Measurements from ENCODE around the gene GPR89B. TPM values are rescaled to one million over a fixed set of nuclear protein-coding genes. Genes with fewer than 3 reads are reported as not detected.
A peak's percentile ranks its signal among the peaks of the same experiment; 100 is the strongest.
"Not testable (repeated sequence)": the region's sequence is repeated elsewhere in the genome, so short reads cannot be mapped to it uniquely, and the experiment has no call there.

GPR89B gene
- total and polyA plus RNA-seq, 2 donors (not counting 3 experiments of a cell fraction or from before 2014, with no cell fraction given) = 9.8 to 20.0 TPM

DNA sequence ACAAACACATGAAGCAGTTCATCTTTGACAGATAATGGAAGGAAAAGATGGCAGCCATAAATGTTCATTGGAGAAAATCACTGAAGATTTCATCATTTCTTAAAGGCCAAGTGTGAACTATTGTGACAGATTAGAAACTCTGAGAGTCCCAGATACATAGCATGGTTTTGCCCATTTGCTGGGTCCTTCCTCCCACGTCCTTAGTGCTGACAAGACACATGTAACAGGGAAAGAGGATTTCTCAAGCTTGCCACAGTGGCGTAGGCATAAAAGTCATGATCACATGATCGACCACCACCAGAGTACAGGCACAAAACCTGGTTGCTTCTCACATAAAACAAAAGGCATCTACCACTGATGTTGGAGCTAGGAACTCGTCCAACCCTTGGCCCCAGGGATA, 98.8 kb downstream of the GPR89B start:
- H3K4me3 ChIP-seq (replicated peaks in 1 of 3; ENCODE audit: insufficient read depth in 1 of 3, low read depth in 1 of 3, low read length in 3 of 3); intact Hi-C loops (cut with micrococcal nuclease); DNase-seq (ENCODE audit: low read depth, low spot score); H3K9me1 ChIP-seq (replicated peaks; ENCODE audit: control insufficient read depth, extremely low read depth, insufficient read depth, low read length); FAIRE-seq; BruUV-seq (replicated peaks); H3K9ac ChIP-seq (replicated peaks; ENCODE audit: extremely low read depth, insufficient read depth, low read length); H2AFZ ChIP-seq (ENCODE audit: low read depth, low read length); POLR2A ChIA-PET; H3K9me3 ChIP-seq (replicated peaks; ENCODE audit: control insufficient read depth, insufficient read depth, low read length); H3K27ac ChIP-seq (ENCODE audit: insufficient read depth, low read depth, low read length); H3K79me2 ChIP-seq (ENCODE audit: control insufficient read depth, insufficient read depth, low read length); H4K20me1 ChIP-seq (replicated peaks; ENCODE audit: control insufficient read depth, extremely low read depth, insufficient read depth, low read length); H3K4me1 ChIP-seq (ENCODE audit: control insufficient read depth, extremely low read depth, insufficient read depth, low read length); H3K36me3 ChIP-seq (ENCODE audit: control insufficient read depth in 2 of 2, extremely low read depth in 1 of 2, insufficient read depth in 2 of 2, low read length in 2 of 2); H3K4me2 ChIP-seq (ENCODE audit: insufficient read depth, low read length); H3K27me3 ChIP-seq (ENCODE audit: control insufficient read depth in 2 of 2, insufficient read depth in 2 of 2, low read length in 2 of 2); CTCF ChIA-PET; dilution Hi-C loops (cut with MboI; ENCODE audit: extremely low pct_ligation_motif_present, low sequenced_read_pairs): not testable (repeated sequence)

DNA sequence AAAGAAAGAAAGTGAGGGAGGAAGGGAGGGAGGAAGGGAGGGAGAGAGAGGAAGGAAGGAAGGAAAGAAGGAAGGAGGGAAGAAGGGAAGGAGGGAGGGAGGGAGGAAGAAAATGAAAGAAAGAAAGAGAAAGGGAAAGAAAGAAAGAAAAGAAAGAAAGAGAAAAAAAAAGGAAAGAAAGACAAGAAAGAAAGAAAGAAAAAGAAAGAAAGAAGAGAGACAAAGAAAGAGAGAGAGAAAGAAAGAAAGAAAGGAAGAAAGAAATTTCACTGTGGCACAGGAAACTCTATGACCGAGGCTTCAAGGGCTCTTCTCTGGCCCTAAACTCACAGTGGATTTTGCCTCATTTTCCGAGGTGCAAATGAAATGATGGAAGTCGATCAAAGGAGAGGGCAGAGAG, 104.0 kb downstream of the GPR89B start:
- H2AFZ ChIP-seq (ENCODE audit: low read depth, low read length); H3K9me1 ChIP-seq (replicated peaks; ENCODE audit: control insufficient read depth, extremely low read depth, insufficient read depth, low read length); intact Hi-C loops (cut with micrococcal nuclease); H3K36me3 ChIP-seq (ENCODE audit: control insufficient read depth in 2 of 2, extremely low read depth in 1 of 2, insufficient read depth in 2 of 2, low read length in 2 of 2); H3K79me2 ChIP-seq (ENCODE audit: control insufficient read depth, insufficient read depth, low read length); dilution Hi-C loops (cut with MboI; ENCODE audit: extremely low pct_ligation_motif_present, low sequenced_read_pairs); CTCF ChIA-PET; H3K27ac ChIP-seq (ENCODE audit: insufficient read depth, low read depth, low read length); H3K4me2 ChIP-seq (ENCODE audit: insufficient read depth, low read length); BruUV-seq (replicated peaks); DNase-seq (ENCODE audit: low read depth, low spot score); H3K4me1 ChIP-seq (ENCODE audit: control insufficient read depth, extremely low read depth, insufficient read depth, low read length); H4K20me1 ChIP-seq (replicated peaks; ENCODE audit: control insufficient read depth, extremely low read depth, insufficient read depth, low read length); POLR2A ChIA-PET; FAIRE-seq; H3K9ac ChIP-seq (replicated peaks; ENCODE audit: extremely low read depth, insufficient read depth, low read length); H3K4me3 ChIP-seq (replicated peaks in 1 of 3; ENCODE audit: insufficient read depth in 1 of 3, low read depth in 1 of 3, low read length in 3 of 3); H3K27me3 ChIP-seq (ENCODE audit: control insufficient read depth in 2 of 2, insufficient read depth in 2 of 2, low read length in 2 of 2); H3K9me3 ChIP-seq (replicated peaks; ENCODE audit: control insufficient read depth, insufficient read depth, low read length): not testable (repeated sequence)

DNA sequence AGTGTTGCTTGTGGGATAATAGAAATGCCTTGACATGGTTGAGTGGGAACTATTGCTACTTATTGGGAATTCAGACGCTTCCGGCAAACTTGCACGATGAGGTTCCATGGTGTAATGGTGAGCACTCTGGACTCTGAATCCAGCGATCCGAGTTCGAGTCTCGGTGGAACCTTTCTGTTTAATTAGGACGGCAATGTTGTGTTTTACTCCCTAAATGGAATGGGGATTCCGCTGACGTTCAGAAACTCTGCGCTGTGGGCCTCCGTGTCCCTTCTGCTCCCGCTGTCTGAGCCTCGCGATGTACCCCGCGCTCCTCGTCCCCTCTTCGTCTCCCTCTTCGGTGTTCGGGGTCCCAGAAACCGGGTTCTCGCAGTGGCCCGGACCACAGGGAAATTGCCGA, 104.5 kb downstream of the GPR89B start:
- H3K9me1 ChIP-seq (replicated peaks; ENCODE audit: control insufficient read depth, extremely low read depth, insufficient read depth, low read length); dilution Hi-C loops (cut with MboI; ENCODE audit: extremely low pct_ligation_motif_present, low sequenced_read_pairs); H3K9me3 ChIP-seq (replicated peaks; ENCODE audit: control insufficient read depth, insufficient read depth, low read length); BruUV-seq (replicated peaks); CTCF ChIA-PET; H3K4me2 ChIP-seq (ENCODE audit: insufficient read depth, low read length); H3K27me3 ChIP-seq (ENCODE audit: control insufficient read depth in 2 of 2, insufficient read depth in 2 of 2, low read length in 2 of 2); H3K36me3 ChIP-seq (ENCODE audit: control insufficient read depth in 2 of 2, extremely low read depth in 1 of 2, insufficient read depth in 2 of 2, low read length in 2 of 2); H3K4me3 ChIP-seq (replicated peaks in 1 of 3; ENCODE audit: insufficient read depth in 1 of 3, low read depth in 1 of 3, low read length in 3 of 3); H3K79me2 ChIP-seq (ENCODE audit: control insufficient read depth, insufficient read depth, low read length); H2AFZ ChIP-seq (ENCODE audit: low read depth, low read length); intact Hi-C loops (cut with micrococcal nuclease); DNase-seq (ENCODE audit: low read depth, low spot score); H3K27ac ChIP-seq (ENCODE audit: insufficient read depth, low read depth, low read length); H3K4me1 ChIP-seq (ENCODE audit: control insufficient read depth, extremely low read depth, insufficient read depth, low read length); FAIRE-seq; H3K9ac ChIP-seq (replicated peaks; ENCODE audit: extremely low read depth, insufficient read depth, low read length); POLR2A ChIA-PET; H4K20me1 ChIP-seq (replicated peaks; ENCODE audit: control insufficient read depth, extremely low read depth, insufficient read depth, low read length): not testable (repeated sequence)

DNA sequence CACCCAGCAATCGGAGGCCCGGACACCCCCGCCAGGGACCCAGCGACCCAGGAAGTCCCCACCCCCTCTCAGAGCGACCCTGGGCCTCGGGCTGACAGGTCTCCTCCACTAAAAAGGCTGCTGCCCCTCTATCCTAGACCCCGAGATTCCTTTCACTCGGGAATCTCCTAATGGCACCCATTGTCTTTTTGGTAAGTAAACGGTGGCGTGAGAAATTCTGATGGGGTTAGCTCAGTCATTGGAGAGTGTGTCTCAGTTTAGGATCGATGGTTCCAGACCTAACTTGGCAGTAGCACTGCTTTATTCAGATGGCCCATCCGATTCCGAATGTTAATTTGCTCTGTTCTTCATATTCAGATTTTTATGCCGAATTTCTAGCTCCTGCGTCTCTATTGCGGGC, 104.9 kb downstream of the GPR89B start:
- H2AFZ ChIP-seq (ENCODE audit: low read depth, low read length) = peak overlapping the region; percentile 24
- H4K20me1 ChIP-seq (replicated peaks; ENCODE audit: control insufficient read depth, extremely low read depth, insufficient read depth, low read length); H3K9me1 ChIP-seq (replicated peaks; ENCODE audit: control insufficient read depth, extremely low read depth, insufficient read depth, low read length); BruUV-seq (replicated peaks); FAIRE-seq; H3K79me2 ChIP-seq (ENCODE audit: control insufficient read depth, insufficient read depth, low read length); H3K4me3 ChIP-seq (replicated peaks in 1 of 3; ENCODE audit: insufficient read depth in 1 of 3, low read depth in 1 of 3, low read length in 3 of 3); H3K9ac ChIP-seq (replicated peaks; ENCODE audit: extremely low read depth, insufficient read depth, low read length); H3K4me1 ChIP-seq (ENCODE audit: control insufficient read depth, extremely low read depth, insufficient read depth, low read length); DNase-seq (ENCODE audit: low read depth, low spot score); H3K9me3 ChIP-seq (replicated peaks; ENCODE audit: control insufficient read depth, insufficient read depth, low read length); H3K27ac ChIP-seq (ENCODE audit: insufficient read depth, low read depth, low read length); H3K36me3 ChIP-seq (ENCODE audit: control insufficient read depth in 2 of 2, extremely low read depth in 1 of 2, insufficient read depth in 2 of 2, low read length in 2 of 2); intact Hi-C loops (cut with micrococcal nuclease); dilution Hi-C loops (cut with MboI; ENCODE audit: extremely low pct_ligation_motif_present, low sequenced_read_pairs); H3K27me3 ChIP-seq (ENCODE audit: control insufficient read depth in 2 of 2, insufficient read depth in 2 of 2, low read length in 2 of 2); CTCF ChIA-PET; POLR2A ChIA-PET: not testable (repeated sequence)
- peak overlapping the region; percentile 24 for H3K4me2 ChIP-seq (ENCODE audit: insufficient read depth, low read length)

Measured in endothelial cell of umbilical vein (primary cell).